Vagina (tissue), 2 donors: Measurements from ENCODE around the gene AHNAK2. TPM values are rescaled to one million over a fixed set of nuclear protein-coding genes. Genes with fewer than 3 reads are reported as not detected.

ENCODE experiments used
- DNase-seq, 2 donors: peaks; one replicate each; pipeline ENCODE4 v3.0.0-alpha.2; 2017; ENCODE audit errors: extremely low spot score in 2 of 2
- H3K27ac ChIP-seq: fragments of 200-600 bp; sonication (generic); one replicate; pipeline ENCODE4 v1.5.1; 2019
- H3K27me3 ChIP-seq: fragments of 200-600 bp; sonication (generic); one replicate; pipeline ENCODE4 v1.5.1; 2019
- H3K36me3 ChIP-seq, 2 donors: fragments of 200-600 bp; sonication (generic); one replicate each; pipeline ENCODE4 v1.5.1; 2017 to 2019
- H3K4me1 ChIP-seq: fragments of 200-600 bp; sonication (generic); one replicate; pipeline ENCODE4 v1.5.1; 2019
- H3K4me3 ChIP-seq, 2 donors: fragments of 200-600 bp; sonication (generic); 1 replicate in 1 of 2; 2 replicates in 1 of 2; pipeline ENCODE4 v1.5.1; 2016 to 2019
- H3K9me3 ChIP-seq: fragments of 200-600 bp; sonication (generic); one replicate; pipeline ENCODE4 v1.5.1; 2019
- CTCF ChIP-seq, 3 experiments: fragments of 450-650 bp in 2 of 3; fragments of 200-600 bp in 1 of 3; sonication (generic) in 1 of 3; IDR thresholded peaks; one replicate each; pipeline ENCODE4 v1.5.1; 2017 to 2019; ENCODE audit warnings: antibody characterized with exemption in 3 of 3, mild to moderate bottlenecking in 2 of 3, moderate library complexity in 2 of 3
- POLR2A ChIP-seq, 2 donors: fragments of 450-650 bp; IDR thresholded peaks; one replicate each; pipeline ENCODE4 v1.6.1; 2017; ENCODE audit warnings: antibody characterized with exemption in 2 of 2, mild to moderate bottlenecking in 2 of 2, moderate library complexity in 2 of 2
- POLR2AphosphoS5 ChIP-seq, 2 donors: sonication (generic); formaldehyde crosslinking; IDR thresholded peaks; one replicate each; pipeline ENCODE4 v1.9.0; 2017; ENCODE audit warnings: antibody characterized with exemption in 2 of 2, mild to moderate bottlenecking in 2 of 2, low read depth in 1 of 2; ENCODE audit not compliant: insufficient read depth in 1 of 2
- intact Hi-C: fragments of 100-400 bp; cut with DNase I; formaldehyde crosslinking; loops from one replicate; pipeline ENCODE4 v1.15.1; 2023
- total RNA-seq: library from RNA; depleted of rRNA; stranded (reverse); fragments of >200 nt; gene quantifications from one replicate; pipeline ENCODE4 v1.2.3, GENCODE V29; 2016

The AHNAK2 gene
- total RNA-seq, 1 donor from 2014 or later: 180 TPM

- Histone ChIP-seq H3K36me3 (no peaks in the 10 kb centered on the region), H3K27ac (peak overlapping the region; percentile 99), H3K4me1 (peaks cover 94% of the 10 kb centered on the region), H3K27me3 (no peaks in the 10 kb centered on the region), H3K4me3 (peak overlapping the region in 1 of 2 donors; percentile 64), H3K9me3 (no peaks in the 10 kb centered on the region)
- TF ChIP-seq POLR2A (IDR thresholded peaks at IDR 0.05) (no peak), CTCF (IDR thresholded peaks at IDR 0.05) (no peak), POLR2AphosphoS5 (IDR thresholded peaks at IDR 0.05; ENCODE audit: insufficient read depth in 1 of 2, low read depth in 1 of 2) (no peak)
- intact Hi-C loops: loop anchor here (5.0 kb wide), 1 partner anchor 51 kb away; the partner anchor contains the start of gene CDCA4
- DNase-seq: no peak
Measured at GRCh38 chr14:104971447-104972240, 6.5 kb downstream of the AHNAK2 start.

- intact Hi-C loops: loop anchor here (5.0 kb wide), 1 partner anchor 52 kb away; the partner anchor contains the start of gene CDCA4
- Histone ChIP-seq H3K27ac (peak overlapping the region; percentile 99), H3K4me1 (peaks cover 92% of the 10 kb centered on the region), H3K4me3 (peak overlapping the region; percentile 64 to 76), H3K27me3 (no peaks in the 10 kb centered on the region), H3K9me3 (no peaks in the 10 kb centered on the region), H3K36me3 (no peaks in the 10 kb centered on the region)
- TF ChIP-seq POLR2AphosphoS5 (IDR thresholded peaks at IDR 0.05; ENCODE audit: insufficient read depth in 1 of 2, low read depth in 1 of 2): peak; percentile 92 to 98
- TF ChIP-seq CTCF (IDR thresholded peaks at IDR 0.05): no peak
- peak in 1 of 2 donors; percentile 68 for TF ChIP-seq POLR2A (IDR thresholded peaks at IDR 0.05)
- DNase-seq: peak in 1 of 2 donors; percentile 98
Measured at GRCh38 chr14:104970231-104971068, 7.7 kb downstream of the AHNAK2 start.

- peaks cover 85% of the 10 kb centered on the region for H3K4me1 ChIP-seq
- DNase-seq: no peak
Measured at GRCh38 chr14:104969741-104970230, 8.4 kb downstream of the AHNAK2 start.

More at GRCh38 chr14:104969741-104970230, 8.4 kb downstream of the AHNAK2 start:
- Histone ChIP-seq H3K9me3 (no peaks in the 10 kb centered on the region), H3K36me3 (no peaks in the 10 kb centered on the region), H3K27me3 (no peaks in the 10 kb centered on the region), H3K27ac (peak overlapping the region; percentile 99), H3K4me3 (peak overlapping the region; percentile 64 to 76)
- intact Hi-C loops: loop anchor here (5.0 kb wide), 2 partner anchors 37 to 53 kb away; partner anchors contain the start of gene CDCA4
- TF ChIP-seq CTCF (IDR thresholded peaks at IDR 0.05) (no peak), POLR2A (IDR thresholded peaks at IDR 0.05) (no peak)
